GM10248 (cell line): ENCODE measurements around the gene MZF1.
A peak's percentile ranks its signal among the peaks of the same experiment; 100 is the strongest.
"Not testable (repeated sequence)": the region's sequence is repeated elsewhere in the genome, so short reads cannot be mapped to it uniquely, and the experiment has no call there.

Experiments used
- CTCF ChIA-PET: fragments of 300-600 bp; sonication (Branson Sonifier 250); formaldehyde crosslinking; extraction: SDS; loops from one replicate; lab custom pipeline; 2021; ENCODE audit warnings: antibody characterized with exemption; lab: Yijun Ruan, JAX
- POLR2A ChIA-PET: fragments of 350-650 bp; sonication (Branson Sonifier 250); formaldehyde crosslinking; extraction: SDS; loops from one replicate; lab custom pipeline; 2020; ENCODE audit warnings: antibody characterized with exemption; lab: Yijun Ruan, JAX
- DNase-seq: peaks from one replicate; pipeline ENCODE4 v3.0.0; 2012; ENCODE audit errors: extremely low spot score
- TF ChIP-seq, protein P1 (sequence below): IDR thresholded peaks from 2 replicates; pipeline ENCODE4 v1.5.1; 2012; ENCODE audit warnings: mild to moderate bottlenecking, low read depth; ENCODE audit errors: extremely low read depth, missing control alignments, control extremely low read depth

Gene MZF1

DNA sequence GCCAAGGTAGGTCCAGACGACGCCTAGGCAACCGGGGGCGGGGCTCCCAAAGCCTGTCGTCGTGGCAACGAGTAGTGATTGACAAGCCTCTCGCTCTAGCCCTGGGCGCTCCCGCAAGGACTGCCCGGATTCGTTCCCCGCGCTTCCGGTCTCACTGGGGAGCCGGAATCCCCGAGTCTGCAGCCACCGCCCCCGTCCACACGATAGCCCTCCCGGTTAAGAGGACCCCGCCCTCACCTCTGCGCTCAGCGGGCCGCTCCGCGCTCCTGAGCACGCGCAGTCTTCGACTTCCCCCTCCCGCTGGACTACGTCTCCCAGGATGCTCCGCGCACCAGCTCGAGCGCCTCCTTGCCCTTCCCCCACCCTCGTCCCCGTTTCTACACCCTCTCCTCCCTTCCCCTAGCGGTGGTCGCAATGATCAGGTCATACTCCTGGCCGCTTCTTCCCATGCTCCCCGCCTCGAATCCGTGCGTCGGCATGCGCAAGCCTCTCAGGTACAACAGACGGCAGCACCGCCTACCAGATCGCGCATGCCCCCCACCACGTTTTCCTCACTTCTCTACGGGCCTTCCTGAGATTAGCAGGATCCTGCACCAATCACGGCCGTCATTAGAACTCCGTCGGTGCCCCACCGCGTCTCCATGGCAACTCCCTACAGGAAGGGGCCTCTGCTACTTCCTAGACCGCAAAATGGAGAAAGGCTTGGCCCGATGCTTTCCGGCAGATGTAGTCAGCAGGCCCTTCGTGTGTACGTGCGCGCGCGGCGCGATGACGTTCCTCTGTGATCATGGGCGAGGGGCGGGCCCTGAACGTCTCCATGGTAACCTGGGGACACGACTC is at the start of gene MZF1:
TSS of gene MZF1 (minus strand) at position 518 of the 840 bp plus-strand sequence. CDS start 1,946 bp downstream, outside the sequence.
- ChIA-PET POLR2A (interaction anchor here (1.4 kb wide), 1 partner anchor 14 kb away, joined by 4 read pairs; the partner anchor contains the start of gene UBE2M), CTCF (no interaction called here)
- DNase-seq, result peak; percentile 95
- TF ChIP-seq, protein P1, sequence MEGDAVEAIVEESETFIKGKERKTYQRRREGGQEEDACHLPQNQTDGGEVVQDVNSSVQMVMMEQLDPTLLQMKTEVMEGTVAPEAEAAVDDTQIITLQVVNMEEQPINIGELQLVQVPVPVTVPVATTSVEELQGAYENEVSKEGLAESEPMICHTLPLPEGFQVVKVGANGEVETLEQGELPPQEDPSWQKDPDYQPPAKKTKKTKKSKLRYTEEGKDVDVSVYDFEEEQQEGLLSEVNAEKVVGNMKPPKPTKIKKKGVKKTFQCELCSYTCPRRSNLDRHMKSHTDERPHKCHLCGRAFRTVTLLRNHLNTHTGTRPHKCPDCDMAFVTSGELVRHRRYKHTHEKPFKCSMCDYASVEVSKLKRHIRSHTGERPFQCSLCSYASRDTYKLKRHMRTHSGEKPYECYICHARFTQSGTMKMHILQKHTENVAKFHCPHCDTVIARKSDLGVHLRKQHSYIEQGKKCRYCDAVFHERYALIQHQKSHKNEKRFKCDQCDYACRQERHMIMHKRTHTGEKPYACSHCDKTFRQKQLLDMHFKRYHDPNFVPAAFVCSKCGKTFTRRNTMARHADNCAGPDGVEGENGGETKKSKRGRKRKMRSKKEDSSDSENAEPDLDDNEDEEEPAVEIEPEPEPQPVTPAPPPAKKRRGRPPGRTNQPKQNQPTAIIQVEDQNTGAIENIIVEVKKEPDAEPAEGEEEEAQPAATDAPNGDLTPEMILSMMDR, result no peak

DNA sequence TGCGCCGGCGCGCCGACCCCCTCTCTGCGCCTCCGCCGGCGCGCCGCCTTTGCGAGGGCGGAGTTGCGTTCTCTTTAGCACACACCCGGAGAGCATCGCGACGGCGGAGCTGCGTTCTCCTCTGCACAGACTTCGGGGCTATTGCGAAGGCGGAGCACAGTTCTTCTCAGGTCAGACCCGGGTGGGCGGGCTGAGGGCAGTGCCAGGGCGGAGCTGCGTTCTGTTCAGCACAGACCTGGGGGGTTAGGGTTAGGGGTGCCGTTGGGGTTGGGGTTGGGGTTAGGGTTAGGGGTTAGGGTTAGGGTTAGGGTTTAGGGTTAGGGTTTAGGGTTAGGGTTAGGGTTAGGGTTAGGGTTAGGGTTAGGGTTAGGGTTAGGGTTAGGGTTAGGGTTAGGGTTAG is 34.1 kb upstream of the MZF1 start:
- POLR2A ChIA-PET, CTCF ChIA-PET, DNase-seq: not testable (repeated sequence)

GRCh38 chr19:58606251-58606896 is 33.2 kb upstream of the MZF1 start:
- CTCF ChIA-PET, DNase-seq, POLR2A ChIA-PET: not testable (repeated sequence)

- no peak for DNase-seq
- ChIA-PET POLR2A (no interaction called here), CTCF (no interaction called here)
- TF ChIP-seq, protein P1, result no peak
Measured at GRCh38 chr19:58586133-58586765, 13.1 kb upstream of the MZF1 start.

DNA sequence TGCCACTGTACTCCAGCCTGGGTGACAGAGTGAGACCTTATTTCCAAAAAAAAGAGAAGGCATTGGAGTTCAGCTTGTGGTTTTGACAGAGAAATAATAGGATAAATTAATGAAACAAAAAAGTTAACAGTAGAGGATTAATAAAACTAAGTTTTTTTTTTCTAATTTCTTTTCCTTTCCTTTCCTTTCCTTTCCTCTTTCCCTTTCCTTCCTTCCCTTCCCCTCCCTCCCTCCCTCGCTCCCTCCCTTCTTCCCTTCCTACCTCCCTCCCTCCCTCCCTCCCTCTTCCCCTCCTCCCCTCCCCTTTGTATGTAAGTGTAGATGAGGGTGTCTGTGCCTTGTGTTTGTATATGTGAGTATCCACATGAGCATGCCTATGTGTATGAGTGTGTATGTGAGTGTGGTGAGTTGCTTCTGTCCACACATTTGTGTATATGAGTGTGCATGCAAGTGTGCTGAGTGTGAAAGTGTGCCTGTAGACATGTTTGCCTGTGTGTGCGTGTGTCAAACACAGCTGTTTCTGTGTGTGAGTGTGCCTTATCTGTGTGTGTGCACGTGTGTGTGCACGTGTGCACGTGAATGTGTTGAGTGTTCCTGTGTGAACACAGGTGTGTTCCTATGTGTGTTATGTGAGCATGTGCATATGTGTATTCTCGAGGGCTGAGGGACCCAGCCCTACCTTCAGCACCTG is 12.5 kb upstream of the MZF1 start:
- ChIA-PET CTCF (interaction anchor here (0.8 kb wide), 1 partner anchor 72 kb away, joined by 3 read pairs; no protein-coding TSS in a partner anchor), POLR2A (no interaction called here)
- TF ChIP-seq, protein P1, result no peak
- DNase-seq, result no peak

DNA sequence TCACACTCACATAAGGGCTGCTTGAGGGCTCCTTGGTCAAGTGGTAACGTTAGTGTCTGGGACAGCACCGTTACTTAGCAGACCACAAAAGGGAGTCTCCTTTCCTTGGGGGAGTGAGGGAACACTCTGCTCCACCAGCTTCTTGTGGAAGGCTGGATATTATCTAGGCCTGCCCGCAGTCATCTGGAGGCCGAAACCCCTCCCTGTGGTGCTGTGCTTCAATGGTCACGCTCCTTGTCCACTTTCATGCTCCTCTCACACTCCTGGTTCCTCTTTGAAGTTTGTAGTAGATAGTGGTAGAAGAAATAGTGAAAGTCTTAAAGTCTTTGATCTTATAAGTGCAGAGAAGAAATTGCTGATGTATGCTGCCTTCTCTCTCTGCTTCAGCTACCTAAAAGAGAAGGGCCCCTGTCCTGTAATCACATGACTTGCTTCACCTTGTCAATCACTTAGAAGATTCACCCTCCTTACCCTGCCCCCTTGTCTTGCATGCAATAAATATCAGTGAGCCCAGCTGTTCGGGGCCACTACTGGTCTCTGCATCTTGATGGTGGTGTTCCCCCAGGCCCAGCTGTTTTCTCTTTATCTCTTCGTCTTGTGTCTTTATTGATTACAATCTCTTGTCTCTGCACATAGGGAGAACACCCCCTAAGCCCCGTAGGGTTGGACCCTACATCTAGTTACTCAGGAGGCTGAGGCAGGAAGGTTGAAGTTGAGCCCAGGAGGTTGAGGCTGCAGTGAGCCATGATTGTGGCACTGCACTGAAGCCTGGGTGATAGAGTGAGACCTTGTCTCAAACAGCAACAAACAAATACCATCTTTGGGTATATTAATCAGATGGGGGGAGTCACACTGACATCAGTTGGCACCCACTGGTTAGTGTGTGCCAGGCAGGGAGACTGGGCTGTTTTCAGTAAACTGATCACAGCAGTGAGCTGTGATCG is 11.6 kb upstream of the MZF1 start:
- POLR2A ChIA-PET, result no interaction called here
- DNase-seq, result no peak
- CTCF ChIA-PET, result interaction anchor here (0.8 kb wide), 1 partner anchor 71 kb away, joined by 3 read pairs; no protein-coding TSS in a partner anchor
- TF ChIP-seq, protein P1, result no peak
